GM23338 (cell line): ENCODE data around the gene CIB1. TPM values are rescaled to one million over a fixed set of nuclear protein-coding genes. Genes with fewer than 3 reads are reported as not detected.

Source experiments
- ATAC-seq: fragments of 200-7000 bp; cut with Tn5 transposase; 3 replicates; pipeline ENCODE4 v1.9.1; 2020
- DNase-seq: peaks from one replicate; pipeline ENCODE4 v3.0.0-alpha.2; 2015; ENCODE audit warnings: low spot score
- H2AFZ ChIP-seq: fragments of 200-600 bp; sonication (generic); 2 replicates; pipeline ENCODE4 v1.8.0; 2016; ENCODE audit warnings: antibody characterized with exemption, mild to moderate bottlenecking, moderate library complexity
- H3F3A ChIP-seq: fragments of 200-600 bp; sonication (generic); replicated peaks from 2 replicates; pipeline ENCODE4 v1.8.0; 2017; ENCODE audit warnings: antibody characterized with exemption, mixed run types, low read depth
- H3K27ac ChIP-seq: fragments of 200-600 bp; sonication (generic); 2 replicates; pipeline ENCODE4 v1.6.1; 2016; ENCODE audit warnings: low read depth
- H3K27me3 ChIP-seq: fragments of 200-600 bp; sonication (generic); 2 replicates; pipeline ENCODE4 v1.8.0; 2016; ENCODE audit warnings: mild to moderate bottlenecking, mixed run types, moderate library complexity; ENCODE audit not compliant: insufficient read depth
- H3K36me3 ChIP-seq: fragments of 200-600 bp; sonication (generic); 2 replicates; pipeline ENCODE4 v1.8.0; 2016; ENCODE audit warnings: mild to moderate bottlenecking; ENCODE audit not compliant: insufficient read depth
- H3K4me1 ChIP-seq: fragments of 200-600 bp; sonication (generic); 2 replicates; pipeline ENCODE4 v1.8.0; 2016; ENCODE audit warnings: mild to moderate bottlenecking, moderate library complexity; ENCODE audit not compliant: insufficient read depth
- H3K4me2 ChIP-seq: fragments of 200-600 bp; sonication (generic); 2 replicates; pipeline ENCODE4 v1.7.1; 2017; ENCODE audit warnings: mixed run types
- H3K4me3 ChIP-seq: fragments of 200-600 bp; sonication (generic); 2 replicates; pipeline ENCODE4 v1.6.1; 2016; ENCODE audit warnings: mixed run types
- H3K79me2 ChIP-seq: fragments of 200-600 bp; sonication (generic); replicated peaks from 2 replicates; pipeline ENCODE4 v1.8.0; 2017; ENCODE audit warnings: mild to moderate bottlenecking; ENCODE audit not compliant: insufficient read depth
- H3K9me2 ChIP-seq: fragments of 200-600 bp; sonication (generic); 2 replicates; pipeline ENCODE4 v1.8.0; 2017; ENCODE audit not compliant: insufficient read depth
- H4K20me1 ChIP-seq: fragments of 200-600 bp; sonication (generic); replicated peaks from 2 replicates; pipeline ENCODE4 v1.8.0; 2017; ENCODE audit warnings: mild to moderate bottlenecking; ENCODE audit not compliant: insufficient read depth
- H3K27ac Mint-ChIP-seq: 2 replicates; pipeline ENCODE4 v1.8.0; 2020; ENCODE audit warnings: inconsistent platforms, mild to moderate bottlenecking, moderate library complexity, mixed read lengths
- H3K27me3 Mint-ChIP-seq: 3 replicates; pipeline ENCODE4 v1.8.0; 2022; ENCODE audit warnings: low read depth, mild to moderate bottlenecking, moderate library complexity, mixed read lengths, inconsistent platforms; ENCODE audit not compliant: insufficient read depth, poor library complexity
- H3K36me3 Mint-ChIP-seq: 3 replicates; pipeline ENCODE4 v1.8.0; 2021; ENCODE audit warnings: low read depth, mild to moderate bottlenecking, inconsistent platforms, moderate library complexity, mixed read lengths
- H3K4me1 Mint-ChIP-seq: 3 replicates; pipeline ENCODE4 v1.8.0; 2020; ENCODE audit warnings: mild to moderate bottlenecking, inconsistent platforms, mixed read lengths
- H3K4me3 Mint-ChIP-seq: 3 replicates; pipeline ENCODE4 v1.8.0; 2021; ENCODE audit warnings: moderate library complexity, mild to moderate bottlenecking, inconsistent platforms, mixed read lengths
- H3K9me3 Mint-ChIP-seq: 3 replicates; pipeline ENCODE4 v1.8.0; 2020; ENCODE audit warnings: moderate library complexity, mild to moderate bottlenecking, inconsistent platforms, mixed read lengths
- CREB1 ChIP-seq: fragments of 250-450 bp; sonication (Bioruptor Pico); IDR thresholded peaks from 2 replicates; pipeline ENCODE4 v1.5.0; 2020; ENCODE audit warnings: low read depth, mild to moderate bottlenecking, moderate library complexity
- CTCF ChIP-seq, 2 experiments: fragments of 200-600 bp in 1 of 2; sonication (generic) in 1 of 2; conservative IDR thresholded peaks; 2 replicates each; pipeline versions ENCODE4 v1.5.1 to v1.6.1; 2016 to 2017; ENCODE audit warnings: antibody characterized with exemption in 2 of 2, low read depth in 2 of 2, mild to moderate bottlenecking in 2 of 2, moderate library complexity in 1 of 2
- ETS1 ChIP-seq: IDR thresholded peaks from 2 replicates; pipeline ENCODE4 v1.6.1; 2016; ENCODE audit warnings: antibody characterized with exemption
- EZH2 ChIP-seq: fragments of 200-600 bp; sonication (generic); IDR thresholded peaks from one replicate; pipeline ENCODE4 v1.8.0; 2017; ENCODE audit warnings: antibody characterized with exemption, mild to moderate bottlenecking, low read depth; ENCODE audit not compliant: unreplicated experiment
- EZH2phosphoT487 ChIP-seq: fragments of 200-600 bp; sonication (generic); IDR thresholded peaks from one replicate; pipeline ENCODE4 v1.8.1; 2018; ENCODE audit warnings: antibody characterized with exemption; ENCODE audit not compliant: unreplicated experiment
- POLR2AphosphoS5 ChIP-seq: IDR thresholded peaks from 2 replicates; pipeline ENCODE4 v1.6.1; 2016; ENCODE audit warnings: antibody characterized with exemption, low read depth
- REST ChIP-seq: IDR thresholded peaks from one replicate; pipeline ENCODE4 v1.6.1; 2018; ENCODE audit warnings: antibody characterized with exemption; ENCODE audit not compliant: unreplicated experiment
- ZNF114 ChIP-seq: fragments of 250-450 bp; sonication (Bioruptor Pico); IDR thresholded peaks from 2 replicates; pipeline ENCODE4 v1.5.0; 2020; ENCODE audit warnings: mild to moderate bottlenecking, moderate library complexity
- polyA plus RNA-seq: library from polyadenylated mRNA; unstranded; fragments of >200 nt; fragmentation: Nextera tagmentation; extraction: Ambion mirVana; gene quantifications from 2 replicates; pipeline ENCODE4 v1.2.1, GENCODE V29; 2016
- total RNA-seq: library from RNA; depleted of rRNA; stranded (reverse); fragments of >200 nt; shearing (Covaris generic); gene quantifications from 2 replicates; pipeline ENCODE4 v1.2.3, GENCODE V29; 2014
- TF ChIP-seq, protein P1 (sequence below): fragments of 250-450 bp; sonication (Bioruptor Pico); IDR thresholded peaks from 2 replicates; pipeline ENCODE4 v1.5.0; 2020; ENCODE audit warnings: mild to moderate bottlenecking, moderate library complexity

Gene CIB1
- total and polyA plus RNA-seq, 2 experiments from 2014 or later: 9.8 to 35.9 TPM

DNA sequence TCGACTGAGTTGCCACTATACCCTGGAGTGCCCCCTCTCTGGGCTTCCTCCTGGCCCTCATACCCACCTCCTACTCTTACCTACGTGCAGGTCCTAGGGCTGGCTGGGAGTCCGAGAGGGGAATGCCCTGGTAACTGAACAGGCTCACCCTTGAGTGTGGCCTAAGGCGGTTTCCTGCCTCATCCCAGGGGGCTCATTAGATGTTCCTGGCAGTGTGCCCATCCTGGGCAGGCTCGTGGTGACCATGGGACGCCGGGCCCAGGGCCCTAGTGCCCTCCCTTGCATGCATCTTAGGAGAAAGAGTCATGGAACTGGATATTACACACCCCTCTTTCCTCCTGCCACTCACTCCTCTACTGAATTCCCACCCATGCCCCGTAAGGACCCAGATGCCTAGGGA, 29.8 kb downstream of the CIB1 start:
- Histone ChIP-seq H4K20me1 (peaks cover 15% of the 10 kb centered on the region), H3K4me3 (no peak overlapping the region), H3K4me2 (no peak overlapping the region), H3K27ac (no peak overlapping the region), H3F3A (peaks cover 7% of the 10 kb centered on the region; the same call in 1 of the 2 replicates), H3K36me3 (no peaks in the 10 kb centered on the region), H3K9me2 (no peaks in the 10 kb centered on the region), H3K27me3 (no peaks in the 10 kb centered on the region), H3K79me2 (peaks cover 46% of the 10 kb centered on the region), H3K4me1 (peaks cover 14% of the 10 kb centered on the region), H2AFZ (no peak overlapping the region)
- no peak overlapping the region for H3K4me3 Mint-ChIP-seq
- ATAC-seq: no peak
- TF ChIP-seq CREB1 (CRISPR knock-in tag) (no peak), EZH2phosphoT487 (no peak)
- H3K27me3 Mint-ChIP-seq: peaks cover 9% of the 10 kb centered on the region
- DNase-seq: no peak
- no peak overlapping the region for H3K27ac Mint-ChIP-seq
- H3K4me1 Mint-ChIP-seq: peaks cover 18% of the 10 kb centered on the region
- peaks cover 9% of the 10 kb centered on the region; the same call in 2 of the 3 replicates for H3K36me3 Mint-ChIP-seq
- H3K9me3 Mint-ChIP-seq: no peaks in the 10 kb centered on the region

DNA sequence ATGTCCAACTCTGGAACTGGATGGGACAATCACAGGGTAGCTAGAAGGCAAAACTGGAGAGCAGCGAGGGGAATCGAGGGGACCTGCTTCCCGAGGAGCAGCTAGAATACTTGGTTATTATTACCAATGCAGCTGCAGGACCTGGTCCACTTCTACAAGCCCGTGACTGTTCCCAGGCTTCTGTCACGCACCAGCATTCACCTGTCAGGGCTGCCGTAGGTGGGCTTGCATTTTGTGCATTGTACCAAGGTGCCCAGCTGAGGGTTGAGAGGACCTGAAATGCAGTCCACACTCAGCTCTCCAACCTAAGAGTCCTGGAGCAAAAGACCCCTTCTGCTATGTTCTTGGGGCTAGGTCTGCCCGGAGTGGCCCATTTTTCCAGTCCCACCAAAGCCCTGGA, 30.3 kb downstream of the CIB1 start:
- H3K36me3 Mint-ChIP-seq: peaks cover 8% of the 10 kb centered on the region; the same call in 1 of the 3 replicates
- ATAC-seq (no peak), DNase-seq (no peak)
- no peak overlapping the region; the same call in 2 of the 3 replicates for H3K4me3 Mint-ChIP-seq
- H3K27ac Mint-ChIP-seq: no peak overlapping the region
- H3K4me1 Mint-ChIP-seq: peaks cover 18% of the 10 kb centered on the region
- Histone ChIP-seq H4K20me1 (peaks cover 15% of the 10 kb centered on the region), H3K4me2 (no peak overlapping the region), H3F3A (peaks cover 7% of the 10 kb centered on the region; the same call in 1 of the 2 replicates), H3K36me3 (no peaks in the 10 kb centered on the region), H3K9me2 (no peaks in the 10 kb centered on the region), H2AFZ (no peak overlapping the region), H3K4me1 (peaks cover 14% of the 10 kb centered on the region), H3K79me2 (peaks cover 41% of the 10 kb centered on the region), H3K4me3 (no peak overlapping the region), H3K27me3 (no peaks in the 10 kb centered on the region), H3K27ac (no peak overlapping the region)
- H3K9me3 Mint-ChIP-seq: no peaks in the 10 kb centered on the region
- peaks cover 9% of the 10 kb centered on the region for H3K27me3 Mint-ChIP-seq
- no peak for TF ChIP-seq ZNF114
- TF ChIP-seq ETS1: no peak
- no peak for TF ChIP-seq EZH2
- TF ChIP-seq CTCF (conservative IDR thresholded peaks at IDR 0.05; ENCODE audit: low read depth in 2 of 2): no peak
- TF ChIP-seq, protein P1, sequence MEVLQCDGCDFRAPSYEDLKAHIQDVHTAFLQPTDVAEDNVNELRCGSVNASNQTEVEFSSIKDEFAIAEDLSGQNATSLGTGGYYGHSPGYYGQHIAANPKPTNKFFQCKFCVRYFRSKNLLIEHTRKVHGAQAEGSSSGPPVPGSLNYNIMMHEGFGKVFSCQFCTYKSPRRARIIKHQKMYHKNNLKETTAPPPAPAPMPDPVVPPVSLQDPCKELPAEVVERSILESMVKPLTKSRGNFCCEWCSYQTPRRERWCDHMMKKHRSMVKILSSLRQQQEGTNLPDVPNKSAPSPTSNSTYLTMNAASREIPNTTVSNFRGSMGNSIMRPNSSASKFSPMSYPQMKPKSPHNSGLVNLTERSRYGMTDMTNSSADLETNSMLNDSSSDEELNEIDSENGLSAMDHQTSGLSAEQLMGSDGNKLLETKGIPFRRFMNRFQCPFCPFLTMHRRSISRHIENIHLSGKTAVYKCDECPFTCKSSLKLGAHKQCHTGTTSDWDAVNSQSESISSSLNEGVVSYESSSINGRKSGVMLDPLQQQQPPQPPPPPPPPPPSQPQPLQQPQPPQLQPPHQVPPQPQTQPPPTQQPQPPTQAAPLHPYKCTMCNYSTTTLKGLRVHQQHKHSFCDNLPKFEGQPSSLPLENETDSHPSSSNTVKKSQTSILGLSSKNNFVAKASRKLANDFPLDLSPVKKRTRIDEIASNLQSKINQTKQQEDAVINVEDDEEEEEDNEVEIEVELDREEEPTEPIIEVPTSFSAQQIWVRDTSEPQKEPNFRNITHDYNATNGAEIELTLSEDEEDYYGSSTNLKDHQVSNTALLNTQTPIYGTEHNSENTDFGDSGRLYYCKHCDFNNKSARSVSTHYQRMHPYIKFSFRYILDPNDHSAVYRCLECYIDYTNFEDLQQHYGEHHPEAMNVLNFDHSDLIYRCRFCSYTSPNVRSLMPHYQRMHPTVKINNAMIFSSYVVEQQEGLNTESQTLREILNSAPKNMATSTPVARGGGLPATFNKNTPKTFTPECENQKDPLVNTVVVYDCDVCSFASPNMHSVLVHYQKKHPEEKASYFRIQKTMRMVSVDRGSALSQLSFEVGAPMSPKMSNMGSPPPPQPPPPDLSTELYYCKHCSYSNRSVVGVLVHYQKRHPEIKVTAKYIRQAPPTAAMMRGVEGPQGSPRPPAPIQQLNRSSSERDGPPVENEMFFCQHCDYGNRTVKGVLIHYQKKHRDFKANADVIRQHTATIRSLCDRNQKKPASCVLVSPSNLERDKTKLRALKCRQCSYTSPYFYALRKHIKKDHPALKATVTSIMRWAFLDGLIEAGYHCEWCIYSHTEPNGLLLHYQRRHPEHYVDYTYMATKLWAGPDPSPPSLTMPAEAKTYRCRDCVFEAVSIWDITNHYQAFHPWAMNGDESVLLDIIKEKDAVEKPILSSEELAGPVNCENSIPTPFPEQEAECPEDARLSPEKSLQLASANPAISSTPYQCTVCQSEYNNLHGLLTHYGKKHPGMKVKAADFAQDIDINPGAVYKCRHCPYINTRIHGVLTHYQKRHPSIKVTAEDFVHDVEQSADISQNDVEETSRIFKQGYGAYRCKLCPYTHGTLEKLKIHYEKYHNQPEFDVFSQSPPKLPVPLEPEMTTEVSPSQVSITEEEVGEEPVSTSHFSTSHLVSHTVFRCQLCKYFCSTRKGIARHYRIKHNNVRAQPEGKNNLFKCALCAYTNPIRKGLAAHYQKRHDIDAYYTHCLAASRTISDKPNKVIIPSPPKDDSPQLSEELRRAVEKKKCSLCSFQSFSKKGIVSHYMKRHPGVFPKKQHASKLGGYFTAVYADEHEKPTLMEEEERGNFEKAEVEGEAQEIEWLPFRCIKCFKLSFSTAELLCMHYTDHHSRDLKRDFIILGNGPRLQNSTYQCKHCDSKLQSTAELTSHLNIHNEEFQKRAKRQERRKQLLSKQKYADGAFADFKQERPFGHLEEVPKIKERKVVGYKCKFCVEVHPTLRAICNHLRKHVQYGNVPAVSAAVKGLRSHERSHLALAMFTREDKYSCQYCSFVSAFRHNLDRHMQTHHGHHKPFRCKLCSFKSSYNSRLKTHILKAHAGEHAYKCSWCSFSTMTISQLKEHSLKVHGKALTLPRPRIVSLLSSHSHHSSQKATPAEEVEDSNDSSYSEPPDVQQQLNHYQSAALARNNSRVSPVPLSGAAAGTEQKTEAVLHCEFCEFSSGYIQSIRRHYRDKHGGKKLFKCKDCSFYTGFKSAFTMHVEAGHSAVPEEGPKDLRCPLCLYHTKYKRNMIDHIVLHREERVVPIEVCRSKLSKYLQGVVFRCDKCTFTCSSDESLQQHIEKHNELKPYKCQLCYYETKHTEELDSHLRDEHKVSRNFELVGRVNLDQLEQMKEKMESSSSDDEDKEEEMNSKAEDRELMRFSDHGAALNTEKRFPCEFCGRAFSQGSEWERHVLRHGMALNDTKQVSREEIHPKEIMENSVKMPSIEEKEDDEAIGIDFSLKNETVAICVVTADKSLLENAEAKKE (CRISPR knock-in tag): no peak
- no peak for TF ChIP-seq CREB1 (CRISPR knock-in tag)
- TF ChIP-seq REST: no peak
- TF ChIP-seq POLR2AphosphoS5: no peak
